Cardiac muscle cell (in vitro differentiated cells and primary cell): ENCODE results near the gene CCNH. TPM values are rescaled to one million over a fixed set of nuclear protein-coding genes. Genes with fewer than 3 reads are reported as not detected.

Source experiments
- DNase-seq, 2 donors: peaks; one replicate each; pipeline versions ENCODE4 v3.0.0 to v3.0.0-alpha.2; 2010 to 2017; ENCODE audit warnings: low read depth in 1 of 2, low spot score in 1 of 2
- H3K27ac ChIP-seq: fragments of 200-600 bp; sonication (generic); 2 replicates; pipeline ENCODE4 v1.5.1; 2016
- H3K27me3 ChIP-seq: fragments of 200-600 bp; sonication (generic); 2 replicates; pipeline ENCODE4 v1.6.0; 2016; ENCODE audit warnings: control low read depth
- H3K36me3 ChIP-seq: fragments of 200-600 bp; sonication (generic); 2 replicates; pipeline ENCODE4 v1.5.1; 2016; ENCODE audit warnings: control low read depth
- H3K4me1 ChIP-seq: fragments of 200-600 bp; sonication (generic); 2 replicates; pipeline ENCODE4 v1.8.1; 2017; ENCODE audit warnings: low read depth, mild to moderate bottlenecking, mixed run types
- H3K4me3 ChIP-seq: fragments of 200-600 bp; sonication (generic); 2 replicates; pipeline ENCODE4 v1.5.1; 2016; ENCODE audit warnings: mild to moderate bottlenecking
- H3K9me3 ChIP-seq: fragments of 200-600 bp; sonication (generic); 2 replicates; pipeline ENCODE4 v1.5.1; 2017; ENCODE audit warnings: low read depth, mild to moderate bottlenecking, control low read depth
- polyA plus RNA-seq: library from polyadenylated mRNA; unstranded; fragments of >200 nt; fragmentation: Nextera tagmentation; extraction: Ambion mirVana; gene quantifications from 2 replicates; pipeline ENCODE4 v1.2.1, GENCODE V29; 2016
- total RNA-seq: library from RNA; depleted of rRNA; stranded (reverse); fragments of >200 nt; gene quantifications from 2 replicates; pipeline ENCODE4 v1.2.3, GENCODE V29; 2016
- TF ChIP-seq, protein P1 (sequence below): IDR thresholded peaks from 2 replicates; pipeline ENCODE4 v1.5.1; 2012; ENCODE audit warnings: low read depth, mild to moderate bottlenecking, low read length

The CCNH gene
- total and polyA plus RNA-seq, 2 experiments from 2014 or later, result 37.6 to 72.2 TPM

GRCh38 chr5:87438231-87438630, 25.5 kb upstream of the CCNH start:
- Histone ChIP-seq H3K4me1 (no peaks in the 10 kb centered on the region), H3K4me3 (no peak overlapping the region), H3K27ac (no peak overlapping the region), H3K36me3 (no peaks in the 10 kb centered on the region), H3K9me3 (no peaks in the 10 kb centered on the region), H3K27me3 (no peaks in the 10 kb centered on the region)
- TF ChIP-seq, protein P1, sequence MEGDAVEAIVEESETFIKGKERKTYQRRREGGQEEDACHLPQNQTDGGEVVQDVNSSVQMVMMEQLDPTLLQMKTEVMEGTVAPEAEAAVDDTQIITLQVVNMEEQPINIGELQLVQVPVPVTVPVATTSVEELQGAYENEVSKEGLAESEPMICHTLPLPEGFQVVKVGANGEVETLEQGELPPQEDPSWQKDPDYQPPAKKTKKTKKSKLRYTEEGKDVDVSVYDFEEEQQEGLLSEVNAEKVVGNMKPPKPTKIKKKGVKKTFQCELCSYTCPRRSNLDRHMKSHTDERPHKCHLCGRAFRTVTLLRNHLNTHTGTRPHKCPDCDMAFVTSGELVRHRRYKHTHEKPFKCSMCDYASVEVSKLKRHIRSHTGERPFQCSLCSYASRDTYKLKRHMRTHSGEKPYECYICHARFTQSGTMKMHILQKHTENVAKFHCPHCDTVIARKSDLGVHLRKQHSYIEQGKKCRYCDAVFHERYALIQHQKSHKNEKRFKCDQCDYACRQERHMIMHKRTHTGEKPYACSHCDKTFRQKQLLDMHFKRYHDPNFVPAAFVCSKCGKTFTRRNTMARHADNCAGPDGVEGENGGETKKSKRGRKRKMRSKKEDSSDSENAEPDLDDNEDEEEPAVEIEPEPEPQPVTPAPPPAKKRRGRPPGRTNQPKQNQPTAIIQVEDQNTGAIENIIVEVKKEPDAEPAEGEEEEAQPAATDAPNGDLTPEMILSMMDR, result no peak
- no peak for DNase-seq

GRCh38 chr5:87437724-87438123, 25.0 kb upstream of the CCNH start:
- Histone ChIP-seq H3K9me3 (no peaks in the 10 kb centered on the region), H3K27me3 (no peaks in the 10 kb centered on the region), H3K4me3 (no peak overlapping the region), H3K4me1 (no peaks in the 10 kb centered on the region), H3K27ac (no peak overlapping the region), H3K36me3 (no peaks in the 10 kb centered on the region)
- no peak for DNase-seq
- TF ChIP-seq, protein P1, result no peak

DNA sequence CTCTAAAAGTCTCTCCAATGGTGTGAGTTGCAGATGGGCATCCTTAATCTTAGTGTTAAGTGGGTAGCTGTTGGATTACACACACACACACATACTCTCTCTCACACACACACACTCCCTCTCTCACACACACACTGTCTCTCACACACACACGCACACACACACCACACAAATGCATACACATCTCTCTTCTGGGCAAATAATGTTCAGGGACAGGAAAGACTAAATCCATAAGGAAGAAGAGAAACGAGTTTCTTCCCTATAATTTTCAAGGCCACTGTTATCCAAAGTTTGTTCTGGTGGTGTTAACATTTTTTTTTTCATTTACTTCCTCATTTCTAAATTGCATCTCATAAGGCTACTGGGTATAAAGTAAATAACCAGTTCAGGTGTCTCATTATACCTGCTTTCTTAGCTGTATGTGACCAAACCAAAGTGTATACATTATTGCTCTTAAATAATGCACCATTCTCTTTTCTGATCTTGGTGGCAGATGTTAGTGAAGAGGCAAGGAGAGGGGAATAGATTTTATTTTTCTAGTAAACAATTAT, 22.5 kb upstream of the CCNH start:
- H3K27ac ChIP-seq, result no peak overlapping the region
- no peaks in the 10 kb centered on the region for H3K36me3 ChIP-seq
- TF ChIP-seq, protein P1, result no peak
- H3K9me3 ChIP-seq, result no peaks in the 10 kb centered on the region
- H3K4me3 ChIP-seq, result no peak overlapping the region
- H3K4me1 ChIP-seq, result no peaks in the 10 kb centered on the region
- no peak for DNase-seq
- no peaks in the 10 kb centered on the region for H3K27me3 ChIP-seq

GRCh38 chr5:87434461-87434860, 21.7 kb upstream of the CCNH start:
- H3K27ac ChIP-seq, result no peak overlapping the region
- DNase-seq, result no peak
- H3K9me3 ChIP-seq, result no peaks in the 10 kb centered on the region
- H3K27me3 ChIP-seq, result no peaks in the 10 kb centered on the region
- H3K4me1 ChIP-seq, result no peaks in the 10 kb centered on the region
- no peak overlapping the region for H3K4me3 ChIP-seq
- TF ChIP-seq, protein P1, result no peak
- H3K36me3 ChIP-seq, result no peaks in the 10 kb centered on the region

DNA sequence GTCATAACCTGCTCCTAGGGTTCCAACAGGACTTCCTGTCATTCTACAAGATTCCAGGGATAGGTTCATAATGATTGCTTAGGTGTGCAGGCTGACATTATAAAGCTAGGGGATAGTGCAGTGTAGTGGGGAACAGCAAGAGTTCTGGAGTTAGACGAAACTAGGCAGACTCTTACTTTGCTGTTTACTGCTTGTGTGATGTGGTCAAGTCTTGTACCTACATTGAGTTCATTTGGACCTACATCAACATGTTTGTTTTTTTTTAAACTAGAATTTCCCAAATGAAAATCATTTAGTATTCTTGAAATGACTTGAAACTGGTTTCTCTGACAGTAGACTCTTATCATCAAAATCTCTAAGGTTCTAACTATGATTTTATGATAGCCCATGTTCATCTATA, 21.2 kb upstream of the CCNH start:
- no peaks in the 10 kb centered on the region for H3K4me1 ChIP-seq
- TF ChIP-seq, protein P1, result no peak
- H3K36me3 ChIP-seq, result no peaks in the 10 kb centered on the region
- H3K27me3 ChIP-seq, result no peaks in the 10 kb centered on the region
- no peaks in the 10 kb centered on the region for H3K9me3 ChIP-seq
- DNase-seq, result no peak
- H3K4me3 ChIP-seq, result no peak overlapping the region
- H3K27ac ChIP-seq, result no peak overlapping the region

GRCh38 chr5:87432460-87432859, 19.7 kb upstream of the CCNH start:
- H3K27me3 ChIP-seq, result no peaks in the 10 kb centered on the region
- H3K4me1 ChIP-seq, result no peaks in the 10 kb centered on the region
- no peak for DNase-seq
- TF ChIP-seq, protein P1, result no peak
- H3K4me3 ChIP-seq, result no peak overlapping the region
- H3K27ac ChIP-seq, result no peak overlapping the region
- no peaks in the 10 kb centered on the region for H3K36me3 ChIP-seq
- no peaks in the 10 kb centered on the region for H3K9me3 ChIP-seq
